Activated CD4-positive, alpha-beta memory T cell treated with anti-CD3 and anti-CD28 coated beads for 36 hours (primary cell): Measurements from ENCODE around the gene FAM9A. TPM values are rescaled to one million over a fixed set of nuclear protein-coding genes. Genes with fewer than 3 reads are reported as not detected.

Experiments used
- CTCF ChIA-PET: fragments of 350-600 bp; sonication (Branson Sonifier 250); formaldehyde crosslinking; loops from one replicate; lab custom pipeline; 2021; ENCODE audit warnings: antibody characterized with exemption, inconsistent platforms; lab: Charles Lee
- POLR2A ChIA-PET: fragments of 350-600 bp; sonication (Branson Sonifier 250); formaldehyde crosslinking; loops from one replicate; lab custom pipeline; 2021; ENCODE audit warnings: antibody characterized with exemption; lab: Charles Lee
- DNase-seq: peaks from one replicate; pipeline ENCODE4 v3.0.0-alpha.2; 2020
- H3K27ac Mint-ChIP-seq: one replicate; pipeline ENCODE4 v1.8.0; 2021; ENCODE audit warnings: mixed read lengths
- H3K27me3 Mint-ChIP-seq: one replicate; pipeline ENCODE4 v1.8.0; 2021; ENCODE audit warnings: mixed read lengths
- H3K36me3 Mint-ChIP-seq: one replicate; pipeline ENCODE4 v1.8.0; 2021; ENCODE audit warnings: mixed read lengths
- H3K4me1 Mint-ChIP-seq: one replicate; pipeline ENCODE4 v1.8.0; 2021; ENCODE audit warnings: low read depth, mixed read lengths
- H3K4me3 Mint-ChIP-seq: one replicate; pipeline ENCODE4 v1.8.0; 2021; ENCODE audit warnings: mild to moderate bottlenecking, mixed read lengths
- H3K9me3 Mint-ChIP-seq: one replicate; pipeline ENCODE4 v1.8.0; 2021; ENCODE audit warnings: mixed read lengths
- intact Hi-C: fragments of 100-400 bp; cut with micrococcal nuclease; formaldehyde crosslinking; loops from one replicate; pipeline ENCODE4 v1.15.1; 2023
- total RNA-seq, 2 experiments: library from RNA; stranded (reverse); gene quantifications; one replicate each; pipeline ENCODE4 v1.2.3, GENCODE V29; 2021

Gene FAM9A
- total RNA-seq, 2 experiments from 2014 or later: not detected

DNA sequence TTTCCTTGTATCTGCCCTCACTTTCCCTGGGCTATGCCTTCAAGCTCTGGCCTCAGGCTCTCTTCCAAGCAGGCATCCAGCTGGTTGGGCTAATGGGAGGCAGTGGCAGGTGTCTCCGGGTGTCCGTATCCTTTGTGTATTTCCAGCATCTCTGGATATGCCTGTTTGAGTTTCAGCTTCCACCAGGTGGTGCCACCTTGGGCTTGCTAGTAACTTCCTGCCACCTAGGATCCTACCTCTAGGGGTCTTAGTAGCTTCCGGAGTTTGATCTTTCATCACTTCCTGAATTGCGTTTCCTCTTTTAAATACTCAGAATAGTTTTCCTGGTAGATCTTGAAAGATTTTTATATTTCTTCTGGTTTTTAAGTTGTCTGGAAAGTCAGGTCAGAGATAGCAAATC is 46.1 kb downstream of the FAM9A start:
- no peak overlapping the region for H3K4me3 Mint-ChIP-seq
- intact Hi-C loops: loop anchor here (10.0 kb wide), 1 partner anchor 950 kb away; no protein-coding TSS in a partner anchor
- no peaks in the 10 kb centered on the region for H3K9me3 Mint-ChIP-seq
- no peaks in the 10 kb centered on the region for H3K4me1 Mint-ChIP-seq
- ChIA-PET POLR2A (no interaction called here), CTCF (no interaction called here)
- DNase-seq: no peak
- H3K27me3 Mint-ChIP-seq: peaks cover 1% of the 10 kb centered on the region
- H3K27ac Mint-ChIP-seq: no peak overlapping the region
- H3K36me3 Mint-ChIP-seq: no peaks in the 10 kb centered on the region

DNA sequence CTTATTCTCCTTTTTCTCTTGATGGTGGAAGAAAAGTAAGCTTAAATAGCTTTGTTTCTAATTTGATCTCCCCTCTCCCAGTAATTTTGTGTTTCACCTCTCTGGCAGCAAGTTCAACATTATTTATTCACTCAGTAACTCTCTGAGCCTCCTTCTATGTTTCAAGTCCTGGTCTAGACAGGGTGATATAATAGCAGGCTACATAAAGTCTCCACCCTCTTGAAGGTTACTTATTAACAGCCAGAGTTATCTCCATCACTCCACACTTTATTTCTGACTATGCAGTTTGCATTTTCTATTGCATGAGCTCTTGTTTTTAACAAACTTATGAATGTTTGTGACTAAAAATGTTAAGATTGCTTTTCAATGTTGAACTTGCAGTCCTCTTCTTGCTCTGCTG is 51.5 kb downstream of the FAM9A start:
- H3K27me3 Mint-ChIP-seq: peaks cover 1% of the 10 kb centered on the region
- no peaks in the 10 kb centered on the region for H3K4me1 Mint-ChIP-seq
- no peaks in the 10 kb centered on the region for H3K36me3 Mint-ChIP-seq
- H3K27ac Mint-ChIP-seq: no peak overlapping the region
- H3K4me3 Mint-ChIP-seq: no peak overlapping the region
- DNase-seq: no peak
- H3K9me3 Mint-ChIP-seq: no peaks in the 10 kb centered on the region
- ChIA-PET CTCF (no interaction called here), POLR2A (no interaction called here)
- intact Hi-C loops: loop anchor here (2.0 to 10.0 kb wide), 3 partner anchors 65 to 1365 kb away; no protein-coding TSS in a partner anchor

DNA sequence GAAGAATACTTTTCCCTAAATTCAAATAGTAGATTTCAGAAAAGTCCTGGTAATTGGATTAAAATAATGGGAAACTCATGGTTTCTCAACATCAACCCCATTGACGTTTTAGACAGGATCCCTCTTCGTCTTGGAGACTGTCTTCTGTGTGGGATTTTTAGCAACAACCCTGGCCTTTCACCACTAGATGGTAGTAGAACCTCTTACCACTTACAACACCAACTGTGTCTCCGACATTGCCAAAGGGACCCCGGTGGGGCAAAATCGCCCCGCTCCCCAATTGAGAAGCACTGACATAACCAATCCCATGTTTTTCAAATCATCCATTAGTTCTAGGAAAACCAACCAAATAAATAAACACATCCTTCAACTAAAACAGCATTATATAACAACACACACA is 52.3 kb downstream of the FAM9A start:
- DNase-seq: no peak
- CTCF ChIA-PET: no interaction called here
- intact Hi-C loops: loop anchor here (2.0 to 10.0 kb wide), 2 partner anchors 66 to 1366 kb away; no protein-coding TSS in a partner anchor
- H3K27me3 Mint-ChIP-seq: peaks cover 1% of the 10 kb centered on the region
- no peaks in the 10 kb centered on the region for H3K36me3 Mint-ChIP-seq
- no peak overlapping the region for H3K4me3 Mint-ChIP-seq
- H3K27ac Mint-ChIP-seq: no peak overlapping the region
- no peaks in the 10 kb centered on the region for H3K4me1 Mint-ChIP-seq
- POLR2A ChIA-PET: no interaction called here
- H3K9me3 Mint-ChIP-seq: no peaks in the 10 kb centered on the region

DNA sequence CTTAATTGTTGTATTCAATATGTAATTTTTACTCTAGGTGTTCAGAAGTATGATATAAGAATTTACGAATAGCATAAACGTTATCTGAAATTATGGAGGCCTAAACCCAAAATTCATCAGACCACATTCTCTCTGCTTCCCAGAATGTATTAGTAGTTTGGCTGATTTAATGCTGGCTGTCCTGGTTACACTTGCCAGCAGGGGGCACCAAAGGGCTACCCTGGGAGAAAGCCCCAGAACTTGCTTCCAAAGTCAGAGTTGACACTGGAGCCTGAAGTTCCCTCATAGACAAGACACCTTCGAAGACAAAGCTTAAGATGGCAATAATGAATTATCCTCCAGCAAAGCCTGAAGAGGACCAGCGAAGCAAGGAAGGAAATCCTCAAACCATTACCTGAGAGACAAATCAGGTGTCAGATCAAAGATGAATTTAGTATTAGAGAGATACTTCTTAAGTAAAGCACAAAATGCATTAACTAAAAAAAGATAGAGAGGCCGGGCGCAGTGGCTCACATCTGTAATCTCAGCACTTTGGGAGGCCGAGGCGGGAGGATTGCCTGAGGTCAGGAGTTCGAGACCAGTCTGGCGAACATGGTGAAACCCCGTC is 58.0 kb downstream of the FAM9A start:
- no peaks in the 10 kb centered on the region for H3K9me3 Mint-ChIP-seq
- H3K4me3 Mint-ChIP-seq: no peak overlapping the region
- H3K27ac Mint-ChIP-seq: no peak overlapping the region
- H3K36me3 Mint-ChIP-seq: no peaks in the 10 kb centered on the region
- no peaks in the 10 kb centered on the region for H3K4me1 Mint-ChIP-seq
- ChIA-PET POLR2A (no interaction called here), CTCF (interaction anchor here (1.2 kb wide), 1 partner anchor 10 kb away, joined by 4 read pairs; no protein-coding TSS in a partner anchor)
- DNase-seq: peak; percentile 61
- intact Hi-C loops: loop anchor here (10.0 kb wide), 1 partner anchor 1372 kb away; no protein-coding TSS in a partner anchor
- peaks cover 1% of the 10 kb centered on the region for H3K27me3 Mint-ChIP-seq

DNA sequence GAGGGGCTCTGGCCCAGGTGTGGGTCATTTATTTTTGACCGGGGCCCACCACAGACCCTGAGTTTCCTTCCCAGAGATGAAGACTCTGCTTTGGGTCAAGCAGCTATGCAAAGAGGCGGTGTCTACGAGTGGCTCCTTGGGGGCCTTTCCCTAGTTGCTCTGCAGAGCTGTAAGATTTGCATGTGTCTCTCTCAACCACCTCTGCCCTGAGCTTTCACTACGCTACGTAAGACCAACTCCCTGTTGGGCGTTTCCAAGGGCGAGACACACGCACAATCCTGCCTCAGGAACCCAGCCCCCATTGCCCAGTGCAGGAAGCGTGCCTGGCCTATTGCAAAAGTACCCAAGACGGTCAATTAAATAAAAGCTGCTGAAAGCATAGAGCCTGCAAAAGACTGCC is 59.2 kb downstream of the FAM9A start:
- H3K4me1 Mint-ChIP-seq: no peaks in the 10 kb centered on the region
- no peak overlapping the region for H3K27ac Mint-ChIP-seq
- POLR2A ChIA-PET: no interaction called here
- no peaks in the 10 kb centered on the region for H3K36me3 Mint-ChIP-seq
- no peaks in the 10 kb centered on the region for H3K9me3 Mint-ChIP-seq
- intact Hi-C loops: loop anchor here (10.0 kb wide), 1 partner anchor 1373 kb away; no protein-coding TSS in a partner anchor
- no peak overlapping the region for H3K4me3 Mint-ChIP-seq
- H3K27me3 Mint-ChIP-seq: peaks cover 1% of the 10 kb centered on the region
- DNase-seq: no peak
- CTCF ChIA-PET: interaction anchor here (0.8 to 1.4 kb wide), 3 partner anchors 9 to 72 kb away, joined by 3 to 4 read pairs (median 4); no protein-coding TSS in a partner anchor

Other genes starting within 250 kb of the FAM9A start
- gene ANOS1, start 69.2 kb downstream of the FAM9A start, total RNA-seq: not detected
- not detected for gene FAM9B, start 232.7 kb upstream of the FAM9A start, total RNA-seq